HepG2 (cell line): ENCODE measurements around the gene NPIPB6. TPM values are rescaled to one million over a fixed set of nuclear protein-coding genes. Genes with fewer than 3 reads are reported as not detected.

Source experiments
- ATAC-seq: fragments of 200-7000 bp; cut with Tn5 transposase; 3 replicates; pipeline ENCODE4 v1.9.1; 2020; ENCODE audit warnings: mild to moderate bottlenecking, moderate library complexity
- BruUV-seq: library from RNA; stranded (reverse); fragments of 400-500 nt; replicated peaks from 2 replicates; lab custom pipeline; 2021; lab: Mats Ljungman, UMichigan
- CTCF ChIA-PET: fragments of 300-600 bp; formaldehyde crosslinking; extraction: SDS; loops from one replicate; lab custom pipeline; 2021; ENCODE audit warnings: low total read pairs, inconsistent platforms, low intra/inter-chr PET ratio; lab: Yijun Ruan, JAX
- POLR2A ChIA-PET: fragments of 350-600 bp; sonication (Branson Sonifier 250); formaldehyde crosslinking; loops from one replicate; lab custom pipeline; 2020; ENCODE audit warnings: antibody characterized with exemption, inconsistent platforms; lab: Yijun Ruan, JAX
- DNase-seq: peaks from one replicate; pipeline ENCODE4 v3.0.0-alpha.2; 2015; ENCODE audit warnings: low spot score
- FAIRE-seq: peaks from 3 replicates; lab custom pipeline; 2011; peaks lifted over from hg19 to GRCh38; lab: Jason Lieb, UNC
- H2AFZ ChIP-seq: one replicate; pipeline ENCODE4 v1.6.1; 2011; ENCODE audit warnings: low read length, inconsistent platforms
- H3K27ac ChIP-seq: fragments of 300-600 bp; 3 replicates; pipeline ENCODE4 v1.8.0; 2011; ENCODE audit warnings: mixed run types, mild to moderate bottlenecking, mixed read lengths, low read length, inconsistent platforms; ENCODE audit not compliant: insufficient read depth; ENCODE audit errors: extremely low read length
- H3K27me3 ChIP-seq, 2 experiments: fragments of 200-600 bp in 1 of 2; 2 replicates in 1 of 2; 3 replicates in 1 of 2; pipeline versions ENCODE4 v1.6.0 to v1.8.0; 2011; ENCODE audit warnings: low read length in 2 of 2, mild to moderate bottlenecking in 2 of 2, moderate library complexity in 2 of 2, inconsistent platforms in 1 of 2; ENCODE audit not compliant: insufficient read depth in 2 of 2, control insufficient read depth in 1 of 2
- H3K36me3 ChIP-seq, 2 experiments: fragments of 200-600 bp in 1 of 2; replicated peaks in 1 of 2; 2 replicates in 1 of 2; 3 replicates in 1 of 2; pipeline versions ENCODE4 v1.5.1 to v1.8.0; 2011; ENCODE audit warnings: low read length in 2 of 2, inconsistent platforms in 1 of 2; ENCODE audit not compliant: insufficient read depth in 2 of 2, control insufficient read depth in 1 of 2
- H3K4me1 ChIP-seq: 2 replicates; pipeline ENCODE4 v1.5.1; 2012; ENCODE audit warnings: low read length, inconsistent platforms; ENCODE audit not compliant: insufficient read depth
- H3K4me2 ChIP-seq: 2 replicates; pipeline ENCODE4 v1.6.0; 2011; ENCODE audit warnings: low read depth, low read length, inconsistent platforms
- H3K4me3 ChIP-seq, 3 experiments: fragments of 200-600 bp in 1 of 3; sonication (generic), shearing (Covaris generic) in 1 of 3; replicated peaks in 1 of 3; 2 replicates each; pipeline ENCODE4 v1.5.1; 2011 to 2016; ENCODE audit warnings: low read length in 3 of 3, inconsistent platforms in 2 of 3, low read depth in 2 of 3, mild to moderate bottlenecking in 2 of 3, control low read depth in 1 of 3, mixed read lengths in 1 of 3; ENCODE audit not compliant: insufficient read depth in 1 of 3
- H3K79me2 ChIP-seq: one replicate; pipeline ENCODE4 v1.6.1; 2011; ENCODE audit warnings: low read length, inconsistent platforms; ENCODE audit not compliant: insufficient read depth
- H3K9ac ChIP-seq: 2 replicates; pipeline ENCODE4 v1.6.0; 2011; ENCODE audit warnings: mild to moderate bottlenecking, low read depth, low read length, inconsistent platforms; ENCODE audit not compliant: insufficient read depth
- H3K9me3 ChIP-seq: 2 replicates; pipeline ENCODE4 v1.5.1; 2012; ENCODE audit warnings: mild to moderate bottlenecking, low read length
- H4K20me1 ChIP-seq: 2 replicates; pipeline ENCODE4 v1.6.0; 2011; ENCODE audit warnings: inconsistent platforms, mild to moderate bottlenecking, low read length, moderate library complexity; ENCODE audit not compliant: insufficient read depth
- DR1 ChIP-seq: sonication (generic); formaldehyde crosslinking; IDR thresholded peaks from 2 replicates; pipeline ENCODE4 v1.8.0; 2021; ENCODE audit warnings: mild to moderate bottlenecking, missing genetic modification reagents, inconsistent platforms
- FOXP1 ChIP-seq, 2 experiments: fragments of 450-650 bp in 1 of 2; IDR thresholded peaks; 2 replicates each; pipeline ENCODE4 v1.6.1; 2017 to 2018; ENCODE audit warnings: antibody characterized with exemption in 1 of 2
- HNRNPL ChIP-seq: fragments of 200-400 bp; formaldehyde crosslinking; IDR thresholded peaks from 2 replicates; pipeline ENCODE4 v1.6.1; 2017; ENCODE audit warnings: mild to moderate bottlenecking, low read depth, low read length
- KDM2A ChIP-seq: sonication (generic); formaldehyde crosslinking; IDR thresholded peaks from 2 replicates; pipeline ENCODE4 v1.4.0; 2020; ENCODE audit warnings: low read depth, missing genetic modification reagents, borderline replicate concordance
- KDM3A ChIP-seq: IDR thresholded peaks from 2 replicates; pipeline ENCODE4 v1.6.1; 2018; ENCODE audit warnings: low read depth, missing compliant biosample characterization
- MTF2 ChIP-seq: sonication (generic); formaldehyde crosslinking; IDR thresholded peaks from 2 replicates; pipeline ENCODE4 v1.5.0; 2020; ENCODE audit warnings: missing genetic modification reagents, borderline replicate concordance
- RFX1 ChIP-seq: fragments of 450-650 bp; IDR thresholded peaks from 2 replicates; pipeline ENCODE4 v1.6.1; 2017
- SETDB1 ChIP-seq: sonication (generic); formaldehyde crosslinking; IDR thresholded peaks from 2 replicates; pipeline ENCODE4 v1.5.1; 2020; ENCODE audit warnings: missing genetic modification reagents, mild to moderate bottlenecking, borderline replicate concordance
- SMC3 ChIP-seq: IDR thresholded peaks from 2 replicates; pipeline ENCODE4 v1.6.1; 2011; ENCODE audit warnings: low read length, improper control_type of control experiment
- SP140L ChIP-seq: sonication (generic); formaldehyde crosslinking; IDR thresholded peaks from 2 replicates; pipeline ENCODE4 v1.4.0; 2020; ENCODE audit warnings: missing genetic modification reagents, borderline replicate concordance
- TBP ChIP-seq: sonication (generic); formaldehyde crosslinking; IDR thresholded peaks from 2 replicates; pipeline ENCODE4 v1.5.0; 2020; ENCODE audit warnings: missing genetic modification reagents
- XRCC5 ChIP-seq: fragments of 200-400 bp; formaldehyde crosslinking; optimal IDR thresholded peaks from 2 replicates; pipeline ENCODE3; 2017; ENCODE audit warnings: mild to moderate bottlenecking, low read length
- ZBTB20 ChIP-seq: sonication (generic); formaldehyde crosslinking; IDR thresholded peaks from 2 replicates; pipeline ENCODE4 v1.8.1; 2023; ENCODE audit warnings: missing genetic modification reagents, low read depth, mild to moderate bottlenecking, borderline replicate concordance
- ZC3H13 ChIP-seq: sonication (generic); formaldehyde crosslinking; IDR thresholded peaks from 2 replicates; pipeline ENCODE4 v1.8.1; 2023; ENCODE audit warnings: mild to moderate bottlenecking, missing genetic modification reagents, moderate library complexity
- ZNF24 ChIP-seq: fragments of 450-650 bp; IDR thresholded peaks from 2 replicates; pipeline ENCODE4 v1.6.1; 2017; ENCODE audit warnings: antibody characterized with exemption, mild to moderate bottlenecking
- ZNF274 ChIP-seq: sonication (generic); formaldehyde crosslinking; IDR thresholded peaks from 2 replicates; pipeline ENCODE4 v1.5.1; 2020; ENCODE audit warnings: mild to moderate bottlenecking, missing genetic modification reagents
- ZNF280B ChIP-seq: sonication (generic); formaldehyde crosslinking; IDR thresholded peaks from 2 replicates; pipeline ENCODE4 v1.5.0; 2020; ENCODE audit warnings: missing genetic modification reagents, mild to moderate bottlenecking, borderline replicate concordance
- ZNF432 ChIP-seq: sonication (generic); formaldehyde crosslinking; IDR thresholded peaks from 2 replicates; pipeline ENCODE4 v1.5.0; 2020; ENCODE audit warnings: missing genetic modification reagents, mild to moderate bottlenecking, borderline replicate concordance
- ZNF772 ChIP-seq: sonication (generic); formaldehyde crosslinking; IDR thresholded peaks from 2 replicates; pipeline ENCODE4 v1.5.0; 2020; ENCODE audit warnings: mild to moderate bottlenecking, missing genetic modification reagents
- WGBS: methylation state at CpG from one replicate; pipeline ENCODE4 v1.1.6; 2017; ENCODE audit warnings: low lambda C conversion rate; 5-methylcytosine and 5-hydroxymethylcytosine counted together
- in situ Hi-C: cut with HindIII; loops from 2 replicates; pipeline ENCODE4 v1.10.0; 2017; ENCODE audit warnings: low pct_unique_long_range_greater_than_20kb; ENCODE audit not compliant: extremely low pct_ligation_motif_present
- intact Hi-C: fragments of 100-400 bp; cut with micrococcal nuclease; formaldehyde crosslinking; loops from one replicate; pipeline ENCODE4 v1.10.0; 2022; ENCODE audit not compliant: unreplicated experiment
- polyA plus RNA-seq, 8 experiments: library from polyadenylated mRNA; depleted of rRNA in 3 of 8; stranded (reverse) in 7 of 8; unstranded in 1 of 8; fragments of >200 nt; fragmentation: Illumina TruSeq in 4 of 8; extraction: Trizol in 4 of 8; gene quantifications; 2 replicates each; pipeline versions ENCODE4 v1.2.1 to v1.2.3, GENCODE V29; 2011 to 2016; ENCODE audit warnings: low read depth in 4 of 8, missing spikeins in 1 of 8, mixed read lengths in 1 of 8; ENCODE audit not compliant: insufficient read depth in 1 of 8
- total RNA-seq, 5 experiments: library from RNA; depleted of rRNA; stranded (reverse); fragments of >200 nt; fragmentation: Illumina TruSeq; extraction: Trizol; gene quantifications; 2 replicates each; pipeline ENCODE4 v1.2.3, GENCODE V29; 2016; ENCODE audit warnings: low read depth in 1 of 5
- TF ChIP-seq, protein P1 (sequence below): sonication (generic); formaldehyde crosslinking; IDR thresholded peaks from 2 replicates; pipeline ENCODE4 v1.4.0; 2020; ENCODE audit warnings: missing genetic modification reagents
- TF ChIP-seq, protein P2 (sequence below): sonication (generic); formaldehyde crosslinking; IDR thresholded peaks from 2 replicates; pipeline ENCODE4 v1.5.1; 2020; ENCODE audit warnings: mild to moderate bottlenecking, moderate library complexity, missing genetic modification reagents

NPIPB6 gene
- total and polyA plus RNA-seq, 2 of the 13 experiments (the other 11 are each of a cell fraction or from before 2014, with no cell fraction given): 0.25 TPM; not detected in 1

GRCh38 chr16:28321700-28322411 lies 41.5 kb downstream of the NPIPB6 start:
- POLR2A ChIA-PET: no interaction called here
- H2AFZ ChIP-seq: no peak overlapping the region
- no peak overlapping the region for H3K9ac ChIP-seq
- H3K27me3 ChIP-seq: peaks cover 4 to 11% of the 10 kb centered on the region in 2 experiments; a peak in 2 of 5 replicates
- DNase-seq (peak; percentile 32), FAIRE-seq (peak; percentile 82), ATAC-seq (peak; percentile 71)
- 0 out of 2 replicates have a peak overlapping the region, but pooled peaks have one; percentile 30 for H3K4me2 ChIP-seq
- no peaks in the 10 kb centered on the region for H3K79me2 ChIP-seq
- no peak overlapping the region for H3K27ac ChIP-seq
- no TSS peak for BruUV-seq
- no peak overlapping the region; a peak in 1 of 6 replicates for H3K4me3 ChIP-seq
- no peaks in the 10 kb centered on the region for H3K9me3 ChIP-seq
- H3K4me1 ChIP-seq: peaks cover 33% of the 10 kb centered on the region
- CTCF ChIA-PET: no interaction called here
- intact Hi-C loops (loop anchor here (1.0 kb wide), 1 partner anchor 227 kb away; no protein-coding TSS in a partner anchor), in situ Hi-C loops (no loop called here)
- H4K20me1 ChIP-seq: no peaks in the 10 kb centered on the region
- no peaks in the 10 kb centered on the region for H3K36me3 ChIP-seq
- WGBS: 9% methylated on average over 9 of the region's 20 CpGs
- TF ChIP-seq ZC3H13 (CRISPR knock-in tag): no peak
- TF ChIP-seq, protein P1, sequence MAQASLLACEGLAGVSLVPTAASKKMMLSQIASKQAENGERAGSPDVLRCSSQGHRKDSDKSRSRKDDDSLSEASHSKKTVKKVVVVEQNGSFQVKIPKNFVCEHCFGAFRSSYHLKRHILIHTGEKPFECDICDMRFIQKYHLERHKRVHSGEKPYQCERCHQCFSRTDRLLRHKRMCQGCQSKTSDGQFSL: 0 out of 2 replicates have a peak, but pooled peaks have one; percentile 35
- TF ChIP-seq KDM3A (CRISPR knock-in tag): no peak
- no peak for TF ChIP-seq SP140L (CRISPR knock-in tag)
- peak; percentile 31; the same call in 1 of the 2 replicates for TF ChIP-seq KDM2A (CRISPR knock-in tag)
- 0 out of 2 replicates have a peak, but pooled peaks have one; percentile 24 for TF ChIP-seq ZNF274 (CRISPR knock-in tag)
- peak; percentile 92; the same call in 1 of the 2 replicates for TF ChIP-seq MTF2 (CRISPR knock-in tag)
- TF ChIP-seq, protein P2, sequence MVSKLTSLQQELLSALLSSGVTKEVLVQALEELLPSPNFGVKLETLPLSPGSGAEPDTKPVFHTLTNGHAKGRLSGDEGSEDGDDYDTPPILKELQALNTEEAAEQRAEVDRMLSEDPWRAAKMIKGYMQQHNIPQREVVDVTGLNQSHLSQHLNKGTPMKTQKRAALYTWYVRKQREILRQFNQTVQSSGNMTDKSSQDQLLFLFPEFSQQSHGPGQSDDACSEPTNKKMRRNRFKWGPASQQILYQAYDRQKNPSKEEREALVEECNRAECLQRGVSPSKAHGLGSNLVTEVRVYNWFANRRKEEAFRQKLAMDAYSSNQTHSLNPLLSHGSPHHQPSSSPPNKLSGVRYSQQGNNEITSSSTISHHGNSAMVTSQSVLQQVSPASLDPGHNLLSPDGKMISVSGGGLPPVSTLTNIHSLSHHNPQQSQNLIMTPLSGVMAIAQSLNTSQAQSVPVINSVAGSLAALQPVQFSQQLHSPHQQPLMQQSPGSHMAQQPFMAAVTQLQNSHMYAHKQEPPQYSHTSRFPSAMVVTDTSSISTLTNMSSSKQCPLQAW (CRISPR knock-in tag): peak; percentile 40; the same call in 1 of the 2 replicates
- peak; percentile 33 for TF ChIP-seq SMC3
- no peak for TF ChIP-seq RFX1
- peak; percentile 32; the same call in 1 of the 2 replicates for TF ChIP-seq ZNF772 (CRISPR knock-in tag)
- TF ChIP-seq ZNF24: no peak
- no peak for TF ChIP-seq TBP (CRISPR knock-in tag)
- TF ChIP-seq ZNF432 (CRISPR knock-in tag): no peak
- no peak for TF ChIP-seq SETDB1 (CRISPR knock-in tag)
- TF ChIP-seq ZNF280B (CRISPR knock-in tag): 0 out of 2 replicates have a peak, but pooled peaks have one; percentile 29
- peak; percentile 62 for TF ChIP-seq XRCC5
- 0 out of 2 replicates have a peak, but pooled peaks have one; percentile 44 for TF ChIP-seq DR1 (CRISPR knock-in tag)
- TF ChIP-seq HNRNPL: 0 out of 2 replicates have a peak, but pooled peaks have one; percentile 66
- TF ChIP-seq FOXP1 (IDR thresholded peaks at IDR 0.05): no peak
- no peak for TF ChIP-seq FOXP1 (CRISPR knock-in tag; IDR thresholded peaks at IDR 0.05)
- TF ChIP-seq ZBTB20: no peak
